HG03575 (cell line): ENCODE measurements around the gene HACL1.
"Not testable (repeated sequence)": the region's sequence is repeated elsewhere in the genome, so short reads cannot be mapped to it uniquely, and the experiment has no call there.

Source experiments
- ATAC-seq: cut with Tn5 transposase; IDR thresholded peaks from one replicate; pipeline ENCODE4 v1.9.1; 2021; ENCODE audit not compliant: unreplicated experiment, insufficient number of reproducible peaks, low FRiP score; ENCODE audit errors: extremely low read depth

Gene HACL1

DNA sequence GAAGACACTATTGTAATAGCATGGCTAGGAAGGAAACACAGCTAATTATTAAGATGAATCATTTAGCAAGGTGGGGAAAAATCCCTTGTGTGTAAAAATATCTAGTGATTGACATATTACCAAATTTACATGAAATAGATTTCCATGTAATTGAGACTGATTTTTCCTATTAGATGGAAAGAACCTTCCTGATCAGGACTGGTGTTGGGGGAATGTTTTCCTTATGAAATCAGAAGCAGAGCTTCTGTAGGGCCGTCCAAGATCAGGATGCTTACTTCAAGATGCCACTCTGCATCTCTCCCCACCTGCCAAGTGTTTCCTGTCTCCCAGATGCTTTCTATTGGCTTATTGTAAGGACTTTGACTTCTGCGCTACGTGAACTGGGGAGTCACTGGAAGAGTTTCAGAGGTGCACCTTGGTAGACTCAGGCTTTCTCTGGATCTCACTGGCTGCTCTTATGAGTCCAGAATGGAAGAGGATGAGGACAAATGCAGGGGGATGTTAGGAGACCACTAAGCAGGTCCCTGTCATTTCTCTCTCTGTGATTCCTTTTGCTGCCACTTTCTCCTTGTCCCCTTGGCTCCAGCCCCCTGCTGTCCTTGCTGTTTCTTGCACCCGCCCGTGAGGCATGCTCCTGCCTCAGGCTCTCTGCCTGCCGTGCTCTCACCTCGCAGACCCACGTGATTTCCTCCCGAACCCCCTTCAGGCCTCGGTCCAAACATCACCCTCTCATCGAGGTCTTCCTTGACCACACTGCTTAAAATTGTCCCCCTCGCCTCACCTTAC lies 30.2 kb upstream of the HACL1 start:
- ATAC-seq, result no peak

DNA sequence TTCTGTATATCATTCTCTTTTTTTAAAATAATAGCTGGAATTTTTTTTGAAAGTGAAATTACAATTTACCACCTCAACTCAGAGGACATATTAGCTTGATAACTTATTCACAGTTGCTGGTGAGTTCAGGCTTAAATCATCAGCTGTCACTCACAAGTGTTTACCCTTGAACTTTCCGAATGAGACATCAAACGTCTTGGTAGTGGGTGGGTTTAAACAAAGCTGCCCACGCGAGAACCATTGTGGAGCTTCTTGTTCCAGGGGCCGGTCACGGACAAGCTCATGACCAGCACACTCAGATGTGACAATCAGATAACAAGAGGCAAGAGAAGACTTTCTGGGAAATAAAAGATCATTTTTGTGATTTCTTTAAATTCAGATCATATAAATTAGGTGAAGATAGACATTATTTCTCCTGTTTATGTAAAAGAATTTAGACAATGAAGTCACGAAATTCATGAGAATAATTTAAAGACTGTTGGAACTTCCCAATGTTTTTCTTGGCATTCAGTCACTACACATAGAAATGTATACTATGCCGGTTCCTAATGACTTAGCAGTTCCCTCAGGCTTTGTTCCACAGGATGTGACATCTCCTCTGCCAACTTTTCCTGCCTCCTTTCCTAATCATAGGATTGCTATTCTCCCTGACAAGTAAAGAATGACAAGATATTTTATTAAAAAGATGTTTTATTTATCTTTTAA lies 29.4 kb upstream of the HACL1 start:
- no peak for ATAC-seq

DNA sequence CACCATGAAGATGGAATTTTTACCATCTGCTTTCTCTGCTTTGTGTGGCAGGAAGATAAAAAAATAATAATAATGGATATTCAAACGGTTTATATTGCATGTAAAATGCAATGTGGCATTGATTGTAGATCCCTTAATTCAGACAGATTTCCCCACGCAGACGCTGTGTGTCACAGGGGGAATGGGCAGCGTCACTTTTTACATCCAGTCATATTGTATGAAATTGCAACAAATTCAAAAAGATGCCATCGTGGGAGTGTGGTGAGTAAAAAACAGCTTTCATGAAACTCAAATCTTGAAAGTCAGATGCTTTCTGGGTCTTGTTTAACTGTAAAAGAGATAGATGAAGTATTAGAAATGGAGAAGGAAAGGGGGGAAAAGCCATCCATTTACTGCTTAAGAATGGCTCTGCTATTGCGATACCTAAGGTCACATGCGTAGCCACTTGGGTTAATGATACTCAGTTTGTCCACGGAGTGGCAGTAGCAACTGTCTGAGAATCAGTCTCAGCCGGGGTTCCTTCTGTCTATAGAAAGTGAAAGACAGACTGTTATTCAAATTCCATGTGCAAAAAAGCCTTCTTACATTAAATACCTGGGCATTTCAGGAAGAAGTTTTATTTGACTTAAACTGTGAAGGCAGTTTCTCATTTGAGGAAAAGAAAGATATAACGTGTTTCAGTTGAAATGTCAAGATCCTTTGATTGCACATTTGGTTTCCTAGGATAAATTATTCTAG lies 28.7 kb upstream of the HACL1 start:
- peak; percentile 76 for ATAC-seq

DNA sequence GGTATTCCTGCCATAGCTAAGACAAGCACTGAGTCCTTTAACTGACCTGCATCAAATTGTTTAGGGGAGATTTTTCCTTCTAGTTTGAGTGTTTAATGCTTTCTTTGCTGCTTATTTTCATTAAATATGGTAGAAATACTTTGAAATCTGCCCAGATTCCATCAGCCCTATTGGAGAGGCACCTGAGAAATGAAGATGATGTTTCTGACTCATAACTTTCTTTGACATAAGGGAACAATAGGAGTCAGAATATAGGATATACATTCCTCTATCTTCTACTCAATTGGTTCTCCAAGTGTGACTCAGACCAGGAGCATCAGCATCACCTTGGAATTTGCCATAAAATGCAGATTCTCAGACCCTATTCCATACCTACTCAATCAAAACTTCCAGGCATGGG lies 27.6 kb upstream of the HACL1 start:
- ATAC-seq, result no peak

DNA sequence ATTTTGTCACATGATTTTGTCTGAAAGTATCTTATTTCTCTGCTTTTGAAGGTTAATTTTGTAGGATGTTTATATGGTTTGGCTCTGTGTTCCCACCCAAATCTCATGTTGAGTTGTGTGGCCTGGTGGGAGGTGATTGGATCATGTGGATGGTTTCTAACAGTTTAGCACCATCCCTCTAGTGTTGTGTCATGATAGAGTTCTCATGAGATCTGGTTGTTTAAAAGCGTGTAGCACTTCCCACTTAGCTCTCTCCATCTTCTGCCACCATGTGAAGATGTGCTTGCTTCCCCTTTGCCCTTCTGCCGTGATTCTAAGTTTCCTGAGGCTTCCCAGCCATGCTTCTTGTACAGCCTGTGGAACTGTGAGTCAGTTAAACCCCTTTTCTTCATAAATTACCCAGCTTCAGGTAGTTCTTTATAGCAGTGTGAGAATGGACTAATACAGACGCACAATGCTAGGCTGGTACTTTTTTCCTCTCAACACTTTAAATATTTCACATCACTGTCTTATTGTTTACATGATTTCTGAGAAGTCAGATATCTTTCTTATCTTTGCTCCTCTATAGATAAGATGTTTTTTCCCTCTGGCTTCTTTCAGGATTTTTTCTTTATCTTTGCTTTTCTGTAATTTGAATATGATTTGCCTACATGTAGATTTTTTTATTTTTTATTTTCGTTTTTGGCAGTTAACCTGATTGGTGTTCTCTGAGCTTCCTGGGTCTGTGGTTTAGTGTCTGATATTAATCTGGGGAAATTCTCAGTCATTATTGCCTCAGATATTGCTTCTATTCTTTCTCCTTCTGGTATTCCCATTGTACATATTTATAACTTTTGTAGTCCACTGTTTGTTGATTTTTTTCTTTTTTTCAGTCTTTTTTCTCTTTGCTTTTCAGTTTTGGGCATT lies 22.4 kb upstream of the HACL1 start:
- ATAC-seq, result no peak

DNA sequence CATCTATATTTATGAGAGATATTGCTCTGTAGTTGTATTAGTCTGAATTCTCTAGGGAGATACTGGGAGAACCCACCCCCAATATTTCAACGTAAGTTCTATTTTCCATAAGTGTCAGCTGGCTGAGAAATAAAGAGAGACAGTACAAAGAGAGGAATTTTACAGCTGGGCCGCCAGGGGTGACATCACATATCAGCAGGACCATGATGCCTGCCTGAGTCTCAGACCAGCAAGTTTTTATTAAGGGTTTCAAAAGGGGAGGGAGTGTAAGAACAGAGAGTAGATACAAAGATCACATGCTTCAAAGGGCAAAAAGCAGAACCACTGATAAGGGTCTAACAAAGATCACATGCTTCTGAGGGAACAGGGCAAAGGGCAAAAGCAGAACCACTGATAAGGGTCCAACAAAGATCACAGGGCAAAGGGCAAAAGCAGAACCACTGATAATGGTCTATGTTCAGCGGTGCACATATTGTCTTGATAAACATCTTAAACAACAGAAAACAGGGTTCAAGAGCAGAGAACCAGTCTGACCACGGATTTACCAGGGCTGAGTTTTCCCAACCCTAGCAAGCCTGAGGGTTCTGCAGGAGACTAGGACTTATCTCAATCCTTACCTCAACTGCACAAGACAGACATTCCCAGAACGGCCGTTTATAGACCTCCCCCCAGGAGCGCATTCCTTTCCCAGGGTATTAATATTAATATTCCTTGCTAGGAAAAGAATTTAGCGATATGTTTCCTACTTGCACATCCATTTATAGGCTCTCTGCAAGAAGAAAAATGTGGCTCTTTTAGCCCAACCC lies 18.5 kb upstream of the HACL1 start:
- not testable (repeated sequence) for ATAC-seq

DNA sequence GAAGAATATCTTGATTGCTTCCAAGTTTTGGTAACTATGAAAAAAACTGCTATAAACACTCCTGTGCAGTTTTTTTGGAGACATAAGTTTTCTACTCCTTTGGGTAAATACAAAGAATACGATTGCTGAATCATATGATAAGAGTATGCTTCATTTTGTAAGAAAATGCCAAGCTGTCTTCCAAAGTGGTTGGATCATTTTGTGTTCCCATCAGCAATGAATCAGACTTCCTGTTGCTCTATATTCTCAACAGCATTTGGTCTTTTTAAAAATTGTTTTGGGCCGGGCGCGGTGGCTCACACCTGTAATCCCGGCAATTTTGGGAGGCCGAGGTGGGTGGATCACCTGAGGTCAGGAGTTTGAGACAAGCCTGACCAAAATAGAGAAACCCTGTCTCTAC lies 14.7 kb upstream of the HACL1 start:
- ATAC-seq, result no peak

DNA sequence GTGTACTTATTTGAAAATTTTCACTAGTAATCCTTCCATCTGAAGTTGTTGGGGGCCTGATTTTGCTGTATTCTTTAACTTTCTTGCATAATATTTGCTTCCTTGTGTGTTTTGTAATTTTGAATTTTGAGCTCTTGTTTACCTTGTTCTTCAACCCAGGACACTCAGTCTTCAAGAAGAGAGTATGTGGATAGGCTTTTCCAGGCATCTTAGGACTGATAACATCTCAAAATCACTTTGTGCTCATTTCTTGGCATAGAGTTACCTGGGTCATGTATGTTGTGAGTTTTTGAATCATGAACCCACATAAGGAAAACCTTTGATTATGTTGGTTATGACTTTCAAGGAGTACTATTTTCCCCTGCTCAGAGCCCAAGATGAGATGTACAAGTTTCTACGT lies 13.6 kb upstream of the HACL1 start:
- ATAC-seq, result no peak

DNA sequence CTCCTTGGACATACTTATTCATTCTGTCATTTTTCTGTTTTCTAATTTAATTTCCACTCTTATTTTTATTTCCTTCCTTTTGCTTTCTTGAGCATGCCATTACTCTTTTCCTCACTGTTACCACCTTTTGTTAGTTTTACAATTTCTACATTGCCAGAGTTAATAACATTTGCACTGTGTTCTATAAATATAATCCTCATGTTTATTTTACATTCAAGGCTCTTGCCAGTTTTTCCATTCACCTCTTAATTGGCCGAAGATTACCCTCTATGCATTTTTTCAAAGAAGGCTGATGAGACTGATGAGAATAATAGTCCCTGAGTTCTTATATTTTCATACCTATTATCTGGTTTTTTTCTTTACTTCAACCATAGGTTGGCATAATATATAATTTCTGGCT lies 10.6 kb upstream of the HACL1 start:
- no peak for ATAC-seq

DNA sequence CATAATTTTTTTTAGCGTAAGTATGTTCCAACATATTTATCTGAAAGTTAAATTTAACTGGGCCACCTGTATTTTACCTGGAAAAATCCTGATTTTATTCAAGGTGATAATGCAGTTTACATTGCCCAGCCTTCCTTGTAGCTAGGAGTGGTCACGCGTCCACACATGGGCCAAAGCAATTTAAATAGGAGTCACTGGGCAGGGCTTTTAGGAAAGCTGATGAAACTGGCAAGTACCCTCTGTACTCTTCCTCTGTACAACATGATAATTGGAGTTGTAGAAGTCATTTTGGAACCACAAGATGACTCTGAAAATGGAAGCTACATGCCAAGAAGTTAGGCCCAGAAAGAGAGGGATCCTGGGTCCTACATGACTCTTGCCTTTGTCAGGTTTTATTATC lies 9.6 kb upstream of the HACL1 start:
- ATAC-seq, result no peak

DNA sequence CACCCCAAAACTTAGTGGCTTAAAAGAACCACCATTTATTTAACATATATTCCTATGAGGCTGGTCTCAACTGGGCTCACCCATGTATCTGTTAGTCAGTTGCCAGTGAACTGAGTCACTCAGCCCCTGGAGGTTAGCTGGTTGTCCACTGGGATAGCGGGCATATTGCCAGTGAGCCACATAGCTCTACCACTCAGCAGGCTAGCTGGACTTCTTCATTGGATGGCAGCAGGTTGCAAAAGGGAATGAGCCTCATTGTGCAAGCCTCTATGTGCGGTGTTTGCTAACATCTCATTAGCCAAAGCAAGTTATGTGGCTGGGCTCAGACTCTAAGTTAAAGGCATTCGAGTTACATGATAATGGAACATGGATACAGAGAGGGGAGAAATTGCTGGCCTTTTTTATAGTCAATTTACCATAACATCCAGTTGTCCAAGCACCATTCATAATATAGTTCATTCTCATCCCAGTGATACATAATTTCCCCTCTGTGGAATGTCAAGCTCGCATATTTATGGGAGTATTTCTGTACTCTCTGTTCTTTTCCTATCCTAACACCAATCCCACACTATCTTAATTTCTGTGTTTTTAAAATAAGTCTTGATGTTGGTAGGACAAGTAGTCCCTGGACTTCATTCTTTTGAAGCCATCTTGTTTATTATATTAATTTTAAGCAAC lies 8.9 kb upstream of the HACL1 start:
- no peak for ATAC-seq

DNA sequence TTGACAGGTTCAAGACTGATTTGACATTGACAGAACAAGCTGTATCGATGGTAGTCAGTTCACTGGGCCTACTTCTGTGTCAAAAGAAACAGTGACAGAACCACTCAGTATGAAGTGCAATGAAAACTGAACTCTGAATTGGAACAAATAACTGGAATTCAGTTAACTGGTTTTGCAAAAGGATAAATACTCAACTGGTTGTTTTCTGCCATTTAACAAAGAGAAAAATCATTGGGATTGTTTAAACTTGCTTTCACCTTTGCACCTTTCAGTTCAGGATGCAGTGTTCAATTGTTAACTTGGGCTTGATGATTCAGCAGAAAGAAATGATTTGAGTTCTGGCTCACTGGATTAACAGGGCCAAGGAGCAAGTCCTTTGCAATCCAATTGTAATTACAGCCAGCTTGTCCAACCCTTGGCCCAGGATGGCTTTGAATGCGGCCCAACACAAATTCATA lies 5.1 kb upstream of the HACL1 start:
- ATAC-seq, result no peak

DNA sequence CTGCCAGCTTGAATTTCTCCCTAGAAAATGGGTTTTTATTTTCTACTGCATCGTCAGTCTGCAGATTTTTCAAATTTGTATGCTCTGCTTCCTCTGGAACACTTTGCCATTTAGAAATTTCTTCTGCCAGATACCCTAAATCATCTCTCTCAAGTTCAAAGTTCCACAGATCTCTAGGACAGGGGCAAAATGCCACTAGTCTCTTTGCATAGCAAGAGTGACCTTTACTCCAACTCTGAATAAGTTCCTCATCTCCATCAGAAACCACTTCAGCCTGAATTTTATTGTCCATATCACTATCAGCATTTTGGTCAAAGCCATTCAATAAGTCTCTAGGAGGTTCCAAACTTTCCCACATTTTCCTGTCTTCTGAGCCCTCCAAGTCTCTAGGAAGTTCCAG lies 3.2 kb upstream of the HACL1 start:
- not testable (repeated sequence) for ATAC-seq

DNA sequence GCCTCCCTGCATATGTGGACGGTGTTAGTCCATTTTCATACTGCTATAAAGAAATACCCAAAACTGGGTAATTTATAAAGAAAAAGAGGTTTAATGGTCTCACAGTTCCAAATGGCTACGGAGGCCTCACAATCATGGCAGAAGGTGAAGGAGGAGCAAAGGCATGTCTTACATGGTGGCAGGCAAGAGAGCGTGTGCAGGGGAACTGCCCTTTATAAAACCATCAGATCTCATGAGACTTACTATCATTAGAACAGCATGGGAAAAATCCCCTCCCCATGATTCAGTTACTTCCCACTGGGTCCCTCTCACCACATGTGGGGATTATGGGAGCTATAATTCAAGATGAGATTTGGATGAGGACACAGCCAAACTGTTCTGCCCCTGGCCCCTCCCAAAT lies 1.4 kb upstream of the HACL1 start:
- ATAC-seq, result not testable (repeated sequence)

DNA sequence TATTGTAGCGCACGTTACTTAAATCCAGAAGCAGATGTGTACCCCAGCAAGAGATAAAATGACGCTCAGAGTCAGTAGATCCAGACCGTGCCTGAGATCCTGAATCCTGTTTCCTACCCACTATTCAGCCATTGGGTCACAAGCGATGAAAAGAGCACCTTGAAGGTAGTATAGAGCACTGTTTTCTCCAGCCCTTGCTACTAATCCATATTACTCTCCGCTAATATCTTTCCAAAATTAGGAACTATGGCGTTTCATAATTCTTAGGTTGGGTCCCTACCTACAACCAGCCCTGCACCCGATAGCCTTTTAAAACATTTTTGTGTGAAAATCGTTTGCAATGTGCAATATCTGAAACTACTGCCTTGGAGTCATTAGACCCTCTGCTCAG lies 772 bp upstream of the HACL1 start:
- ATAC-seq, result peak; percentile 3

DNA sequence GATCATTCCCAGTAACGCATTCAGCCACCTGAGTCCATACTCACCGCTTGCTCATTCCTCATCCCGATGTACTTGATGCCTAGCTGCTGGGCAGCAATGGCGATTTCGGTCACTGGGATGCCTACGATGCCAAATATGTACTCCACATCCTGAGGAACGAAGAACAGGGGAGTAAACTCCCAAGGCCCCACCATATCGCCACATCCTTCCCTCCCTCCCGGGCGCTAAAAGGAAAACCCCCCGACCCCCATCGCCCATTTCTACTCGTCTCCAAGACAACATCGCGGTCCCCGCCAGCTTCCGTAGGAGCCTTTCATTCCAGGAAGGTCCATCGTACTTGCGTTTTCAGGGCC lies 347 bp downstream of the HACL1 start:
- ATAC-seq, result peak; percentile 1

DNA sequence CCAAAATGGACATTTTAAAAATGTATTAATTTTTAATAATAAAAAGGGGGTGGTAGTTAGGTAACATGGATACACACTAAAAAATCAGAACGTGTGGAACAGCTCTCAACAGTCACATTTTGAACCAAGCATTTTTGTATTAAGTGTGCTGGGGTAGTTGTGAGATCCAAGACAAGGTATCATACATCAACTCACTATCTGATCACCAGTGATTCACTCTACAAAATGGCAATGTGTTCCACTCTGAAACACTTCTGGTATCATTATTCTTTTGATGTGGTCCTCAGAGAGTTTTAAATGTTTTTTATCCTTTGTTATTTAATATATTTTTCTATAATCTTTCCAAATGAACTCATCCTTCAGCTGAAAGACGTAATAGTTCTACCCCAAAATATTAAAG lies 5.4 kb downstream of the HACL1 start:
- no peak for ATAC-seq

DNA sequence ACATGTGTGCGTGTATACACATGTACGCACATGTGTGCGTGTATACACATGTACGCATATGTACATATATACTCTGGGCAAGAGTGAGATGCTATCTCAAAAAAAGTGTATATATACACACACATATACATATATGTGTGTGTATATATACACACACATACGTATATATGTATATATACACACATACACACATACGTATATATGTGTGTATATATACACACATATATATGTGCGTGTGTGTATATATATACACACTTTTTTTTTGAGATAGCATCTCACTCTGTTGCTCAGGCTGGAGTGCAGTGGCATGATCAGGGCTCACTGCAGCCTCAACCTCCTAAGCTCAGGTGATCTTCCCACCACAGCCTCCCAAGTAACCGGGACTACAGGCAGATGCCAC lies 8.4 kb downstream of the HACL1 start:
- ATAC-seq, result no peak
